ENCODE data around the gene GABPB1. TPM values are rescaled to one million over a fixed set of nuclear protein-coding genes. Genes with fewer than 3 reads are reported as not detected.

The GABPB1 gene
- total and polyA plus RNA-seq, 2 of the 13 experiments (the other 11 are each of a cell fraction or from before 2014, with no cell fraction given): 17.5 to 39.5 TPM

- TF ChIP-seq TMF1 (CRISPR knock-in tag; IDR thresholded peaks at IDR 0.05; ENCODE audit: low read depth): no peak
- no peak; the same call in 1 of the 2 replicates for TF ChIP-seq ERF (CRISPR knock-in tag; IDR thresholded peaks at IDR 0.05)
- no peak; the same call in 1 of the 2 replicates for TF ChIP-seq ZNF891 (CRISPR knock-in tag; IDR thresholded peaks at IDR 0.05)
- TF ChIP-seq ZNF580 (CRISPR knock-in tag; IDR thresholded peaks at IDR 0.05; ENCODE audit: borderline replicate concordance, low read depth): no peak
- TF ChIP-seq EHMT2 (IDR thresholded peaks at IDR 0.05; ENCODE audit: borderline replicate concordance, low read depth, low read length): no peak
- 0 out of 2 replicates have a peak, but pooled peaks have one; percentile 36 for TF ChIP-seq ISL2 (CRISPR knock-in tag; IDR thresholded peaks at IDR 0.05)
- no peak for TF ChIP-seq ZNF224 (CRISPR knock-in tag; IDR thresholded peaks at IDR 0.05)
- TF ChIP-seq POLR2G (IDR thresholded peaks at IDR 0.05; ENCODE audit: low read depth, low read length): peak; percentile 57
- TF ChIP-seq ZNF724P (CRISPR knock-in tag; IDR thresholded peaks at IDR 0.05; ENCODE audit: borderline replicate concordance): 0 out of 2 replicates have a peak, but pooled peaks have one; percentile 18
- no peak for TF ChIP-seq ZNF382 (CRISPR knock-in tag; IDR thresholded peaks at IDR 0.05; ENCODE audit: borderline replicate concordance)
- no peak for TF ChIP-seq ZNF562 (CRISPR knock-in tag; IDR thresholded peaks at IDR 0.05; ENCODE audit: borderline replicate concordance)
- TF ChIP-seq GATAD2A (CRISPR knock-in tag; IDR thresholded peaks at IDR 0.05): peak; percentile 41; the same call in 1 of the 2 replicates
- no peak for TF ChIP-seq KLF11 (CRISPR knock-in tag; IDR thresholded peaks at IDR 0.05)
- TF ChIP-seq CBX2 (IDR thresholded peaks at IDR 0.05; ENCODE audit: low read depth, low read length): no peak
- no peak for TF ChIP-seq CBX2 (CRISPR knock-in tag; IDR thresholded peaks at IDR 0.05; ENCODE audit: low read depth)
- TF ChIP-seq, protein P1, sequence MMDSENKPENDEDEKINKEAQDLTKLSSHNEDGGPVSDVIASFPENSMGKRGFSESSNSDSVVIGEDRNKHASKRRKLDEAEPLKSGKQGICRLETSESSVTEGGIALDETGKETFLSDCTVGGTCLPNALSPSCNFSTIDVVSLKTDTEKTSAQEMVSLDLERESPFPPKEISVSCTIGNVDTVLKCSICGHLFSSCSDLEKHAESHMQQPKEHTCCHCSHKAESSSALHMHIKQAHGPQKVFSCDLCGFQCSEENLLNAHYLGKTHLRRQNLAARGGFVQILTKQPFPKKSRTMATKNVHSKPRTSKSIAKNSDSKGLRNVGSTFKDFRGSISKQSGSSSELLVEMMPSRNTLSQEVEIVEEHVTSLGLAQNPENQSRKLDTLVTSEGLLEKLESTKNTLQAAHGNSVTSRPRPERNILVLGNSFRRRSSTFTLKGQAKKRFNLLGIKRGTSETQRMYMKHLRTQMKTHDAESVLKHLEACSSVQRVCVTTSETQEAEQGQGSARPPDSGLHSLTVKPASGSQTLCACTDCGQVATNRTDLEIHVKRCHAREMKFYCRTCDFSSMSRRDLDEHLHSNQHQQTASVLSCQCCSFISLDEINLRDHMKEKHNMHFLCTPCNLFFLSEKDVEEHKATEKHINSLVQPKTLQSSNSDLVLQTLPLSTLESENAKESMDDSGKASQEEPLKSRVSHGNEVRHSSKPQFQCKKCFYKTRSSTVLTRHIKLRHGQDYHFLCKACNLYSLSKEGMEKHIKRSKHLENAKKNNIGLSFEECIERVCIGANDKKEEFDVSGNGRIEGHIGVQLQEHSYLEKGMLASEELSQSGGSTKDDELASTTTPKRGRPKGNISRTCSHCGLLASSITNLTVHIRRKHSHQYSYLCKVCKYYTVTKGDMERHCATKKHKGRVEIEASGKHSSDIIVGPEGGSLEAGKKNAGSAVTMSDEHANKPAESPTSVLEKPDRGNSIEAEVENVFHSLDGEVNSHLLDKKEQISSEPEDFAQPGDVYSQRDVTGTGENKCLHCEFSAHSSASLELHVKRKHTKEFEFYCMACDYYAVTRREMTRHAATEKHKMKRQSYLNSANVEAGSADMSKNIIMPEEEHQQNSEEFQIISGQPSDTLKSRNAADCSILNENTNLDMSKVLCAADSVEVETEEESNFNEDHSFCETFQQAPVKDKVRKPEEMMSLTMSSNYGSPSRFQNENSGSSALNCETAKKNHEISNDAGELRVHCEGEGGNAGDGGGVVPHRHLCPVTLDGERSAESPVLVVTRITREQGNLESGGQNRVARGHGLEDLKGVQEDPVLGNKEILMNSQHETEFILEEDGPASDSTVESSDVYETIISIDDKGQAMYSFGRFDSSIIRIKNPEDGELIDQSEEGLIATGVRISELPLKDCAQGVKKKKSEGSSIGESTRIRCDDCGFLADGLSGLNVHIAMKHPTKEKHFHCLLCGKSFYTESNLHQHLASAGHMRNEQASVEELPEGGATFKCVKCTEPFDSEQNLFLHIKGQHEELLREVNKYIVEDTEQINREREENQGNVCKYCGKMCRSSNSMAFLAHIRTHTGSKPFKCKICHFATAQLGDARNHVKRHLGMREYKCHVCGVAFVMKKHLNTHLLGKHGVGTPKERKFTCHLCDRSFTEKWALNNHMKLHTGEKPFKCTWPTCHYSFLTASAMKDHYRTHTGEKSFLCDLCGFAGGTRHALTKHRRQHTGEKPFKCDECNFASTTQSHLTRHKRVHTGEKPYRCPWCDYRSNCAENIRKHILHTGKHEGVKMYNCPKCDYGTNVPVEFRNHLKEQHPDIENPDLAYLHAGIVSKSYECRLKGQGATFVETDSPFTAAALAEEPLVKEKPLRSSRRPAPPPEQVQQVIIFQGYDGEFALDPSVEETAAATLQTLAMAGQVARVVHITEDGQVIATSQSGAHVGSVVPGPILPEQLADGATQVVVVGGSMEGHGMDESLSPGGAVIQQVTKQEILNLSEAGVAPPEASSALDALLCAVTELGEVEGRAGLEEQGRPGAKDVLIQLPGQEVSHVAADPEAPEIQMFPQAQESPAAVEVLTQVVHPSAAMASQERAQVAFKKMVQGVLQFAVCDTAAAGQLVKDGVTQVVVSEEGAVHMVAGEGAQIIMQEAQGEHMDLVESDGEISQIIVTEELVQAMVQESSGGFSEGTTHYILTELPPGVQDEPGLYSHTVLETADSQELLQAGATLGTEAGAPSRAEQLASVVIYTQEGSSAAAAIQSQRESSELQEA (CRISPR knock-in tag; IDR thresholded peaks at IDR 0.05; ENCODE audit: not compliant biosample characterization): no peak
- no peak for TF ChIP-seq SOX5 (CRISPR knock-in tag; IDR thresholded peaks at IDR 0.05; ENCODE audit: borderline replicate concordance)
- no peak for TF ChIP-seq SRSF9 (IDR thresholded peaks at IDR 0.05; ENCODE audit: borderline replicate concordance, insufficient read depth, low read depth, low read length, poor library complexity, severe bottlenecking)
- peak; percentile 87 to 96 for TF ChIP-seq POLR2A (IDR thresholded peaks at IDR 0.05; ENCODE audit: insufficient read depth in 1 of 2, low read depth in 2 of 2, low read length in 2 of 2)
- peak in 1 of 2 experiments; percentile 24; a peak in 2 of 4 replicates for TF ChIP-seq NR2F1 (CRISPR knock-in tag; IDR thresholded peaks at IDR 0.05)
- TF ChIP-seq, protein P2, sequence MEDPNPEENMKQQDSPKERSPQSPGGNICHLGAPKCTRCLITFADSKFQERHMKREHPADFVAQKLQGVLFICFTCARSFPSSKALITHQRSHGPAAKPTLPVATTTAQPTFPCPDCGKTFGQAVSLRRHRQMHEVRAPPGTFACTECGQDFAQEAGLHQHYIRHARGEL (CRISPR knock-in tag; IDR thresholded peaks at IDR 0.05): no peak
- no peak; the same call in 1 of the 2 replicates for TF ChIP-seq HDAC2 (CRISPR knock-in tag; IDR thresholded peaks at IDR 0.05)
- no peak for TF ChIP-seq STAT5B (CRISPR knock-in tag; IDR thresholded peaks at IDR 0.05)
Measured at GRCh38 chr15:50353975-50354837, 792 bp downstream of the GABPB1 start (continued).

Measured in HepG2 (cell line).